GM21786 (cell line): ENCODE results near the gene PCMTD2.

Source experiments
- ATAC-seq: cut with Tn5 transposase; IDR thresholded peaks from one replicate; pipeline ENCODE4 v1.9.1; 2021; ENCODE audit not compliant: unreplicated experiment

The PCMTD2 gene

GRCh38 chr20:64238115-64238825, 17.3 kb upstream of the PCMTD2 start:
- ATAC-seq = no peak

- no peak for ATAC-seq
Observed at GRCh38 chr20:64238851-64239387, 16.6 kb upstream of the PCMTD2 start.

- ATAC-seq = no peak
Observed at GRCh38 chr20:64239449-64240242, 15.9 kb upstream of the PCMTD2 start.

- no peak for ATAC-seq
Observed at GRCh38 chr20:64240243-64241015, 15.1 kb upstream of the PCMTD2 start.

- ATAC-seq = no peak
Observed at GRCh38 chr20:64241061-64241460, 14.5 kb upstream of the PCMTD2 start.

- no peak for ATAC-seq
Observed at GRCh38 chr20:64242003-64242796, 13.3 kb upstream of the PCMTD2 start.

GRCh38 chr20:64242797-64243475, 12.6 kb upstream of the PCMTD2 start:
- ATAC-seq = no peak

- no peak for ATAC-seq
Observed at GRCh38 chr20:64244281-64244805, 11.2 kb upstream of the PCMTD2 start.

- no peak for ATAC-seq
Observed at GRCh38 chr20:64244870-64245603, 10.5 kb upstream of the PCMTD2 start.

GRCh38 chr20:64245746-64246595, 9.6 kb upstream of the PCMTD2 start:
- ATAC-seq = no peak

GRCh38 chr20:64246616-64247306, 8.8 kb upstream of the PCMTD2 start:
- ATAC-seq = no peak

- no peak for ATAC-seq
Observed at GRCh38 chr20:64247307-64247618, 8.3 kb upstream of the PCMTD2 start.

GRCh38 chr20:64247970-64248841, 7.3 kb upstream of the PCMTD2 start:
- ATAC-seq = no peak

GRCh38 chr20:64250027-64250426, 5.5 kb upstream of the PCMTD2 start:
- no peak for ATAC-seq

GRCh38 chr20:64253000-64253383, 2.6 kb upstream of the PCMTD2 start:
- ATAC-seq = no peak

GRCh38 chr20:64253443-64253842, 2.1 kb upstream of the PCMTD2 start:
- ATAC-seq = no peak

GRCh38 chr20:64254156-64254555, 1.4 kb upstream of the PCMTD2 start:
- no peak for ATAC-seq
